AG09319 (cell line): Measurements from ENCODE around the gene STK4.

Source experiments
- DNase-seq: peaks from one replicate; pipeline ENCODE4 v3.0.0-alpha.2; 2010; ENCODE audit warnings: low read depth; ENCODE audit errors: extremely low read depth
- CTCF ChIP-seq: IDR thresholded peaks from 2 replicates; pipeline ENCODE4 v1.5.1; 2011; ENCODE audit warnings: low read depth, mild to moderate bottlenecking, inconsistent platforms, low read length, moderate library complexity

The STK4 gene

GRCh38 chr20:45118028-45118427, 151.7 kb downstream of the STK4 start:
- DNase-seq = no peak
- TF ChIP-seq CTCF = no peak

- TF ChIP-seq CTCF = no peak
- no peak for DNase-seq
Observed at GRCh38 chr20:45119556-45120266, 153.4 kb downstream of the STK4 start.

- TF ChIP-seq CTCF = no peak
Observed at GRCh38 chr20:45121388-45121787, 155.1 kb downstream of the STK4 start.

GRCh38 chr20:45124365-45124764, 158.1 kb downstream of the STK4 start, which contains the start of gene WFDC12:
TSS of gene WFDC12 (minus strand) at chr20:45124465. CDS start at chr20:45124447, 18 bp downstream.
- DNase-seq = no peak
- TF ChIP-seq CTCF = no peak

More at GRCh38 chr20:45121388-45121787, 155.1 kb downstream of the STK4 start:
- DNase-seq = no peak

GRCh38 chr20:45128099-45128498, 161.8 kb downstream of the STK4 start:
- no peak for DNase-seq
- no peak for TF ChIP-seq CTCF
